PC-3 (cell line): ENCODE measurements around the gene HNRNPAB. TPM values are rescaled to one million over a fixed set of nuclear protein-coding genes. Genes with fewer than 3 reads are reported as not detected.

ENCODE experiments used
- ATAC-seq: fragments of 200-7000 bp; cut with Tn5 transposase; 2 replicates; pipeline ENCODE4 v1.9.1; 2020; ENCODE audit warnings: mild to moderate bottlenecking, moderate library complexity
- BruUV-seq: library from RNA; stranded (reverse); fragments of 400-500 nt; replicated peaks from 2 replicates; lab custom pipeline; 2021; lab: Mats Ljungman, UMichigan
- CTCF ChIA-PET: fragments of 300-600 bp; sonication (Branson Sonifier 250); formaldehyde crosslinking; loops from one replicate; lab custom pipeline; 2022; ENCODE audit warnings: antibody characterized with exemption; lab: Charles Lee
- POLR2A ChIA-PET: fragments of 300-600 bp; sonication (Branson Sonifier 250); formaldehyde crosslinking; loops from one replicate; lab custom pipeline; 2022; ENCODE audit warnings: antibody characterized with exemption; ENCODE audit not compliant: unreplicated experiment; lab: Charles Lee
- DNase-seq: peaks from one replicate; pipeline ENCODE4 v3.0.0-alpha.2; 2015
- H2AFZ ChIP-seq: fragments of 300-600 bp; sonication (generic); 2 replicates; pipeline ENCODE4 v1.6.0; 2016; ENCODE audit warnings: antibody characterized with exemption, low read length
- H3F3A ChIP-seq: fragments of 300-600 bp; sonication (generic); one replicate; pipeline ENCODE4 v1.6.0; 2017; ENCODE audit warnings: antibody characterized with exemption, low read length, control low read depth, mild to moderate bottlenecking; ENCODE audit not compliant: unreplicated experiment
- H3K27ac ChIP-seq: fragments of 300-600 bp; sonication (generic); 2 replicates; pipeline ENCODE4 v1.5.1; 2016; ENCODE audit warnings: mild to moderate bottlenecking, low read length
- H3K27me3 ChIP-seq: fragments of 300-600 bp; sonication (generic); 2 replicates; pipeline ENCODE4 v1.6.1; 2016; ENCODE audit warnings: low read length, mixed read lengths
- H3K36me3 ChIP-seq: fragments of 300-600 bp; sonication (generic); 2 replicates; pipeline ENCODE4 v1.6.1; 2016; ENCODE audit warnings: low read depth, mixed run types, low read length, mixed read lengths
- H3K4me1 ChIP-seq: fragments of 300-600 bp; sonication (generic); 2 replicates; pipeline ENCODE4 v1.5.1; 2016; ENCODE audit warnings: low read length; ENCODE audit not compliant: insufficient read depth
- H3K4me2 ChIP-seq: fragments of 300-600 bp; sonication (generic); 2 replicates; pipeline ENCODE4 v1.6.0; 2016; ENCODE audit warnings: low read length
- H3K4me3 ChIP-seq: fragments of 300-600 bp; sonication (generic); 2 replicates; pipeline ENCODE4 v1.5.1; 2016; ENCODE audit warnings: mild to moderate bottlenecking, low read length, mixed read lengths
- H3K79me2 ChIP-seq: fragments of 300-600 bp; sonication (generic); 2 replicates; pipeline ENCODE4 v1.6.1; 2017; ENCODE audit warnings: low read length, mixed read lengths
- H3K9ac ChIP-seq: fragments of 300-600 bp; sonication (generic); 2 replicates; pipeline ENCODE4 v1.6.0; 2016; ENCODE audit warnings: mild to moderate bottlenecking, low read length
- H3K9me2 ChIP-seq: fragments of 300-600 bp; sonication (generic); replicated peaks from 2 replicates; pipeline ENCODE4 v1.6.1; 2016; ENCODE audit warnings: mixed run types, low read length, mixed read lengths
- H3K9me3 ChIP-seq: fragments of 300-600 bp; sonication (generic); 2 replicates; pipeline ENCODE4 v1.6.1; 2016; ENCODE audit warnings: low read length, mixed read lengths
- H4K20me1 ChIP-seq: fragments of 300-600 bp; sonication (generic); 2 replicates; pipeline ENCODE4 v1.6.1; 2016; ENCODE audit warnings: low read length, mixed read lengths
- CTCF ChIP-seq: fragments of 300-600 bp; sonication (generic); conservative IDR thresholded peaks from 2 replicates; pipeline ENCODE4 v1.5.1; 2017; ENCODE audit warnings: antibody characterized with exemption, low read depth, mild to moderate bottlenecking, low read length
- EZH2 ChIP-seq: fragments of 300-600 bp; sonication (generic); IDR thresholded peaks from one replicate; pipeline ENCODE4 v1.6.1; 2017; ENCODE audit warnings: antibody characterized with exemption, mild to moderate bottlenecking, low read length; ENCODE audit not compliant: unreplicated experiment
- EZH2phosphoT487 ChIP-seq: fragments of 300-600 bp; sonication (generic); IDR thresholded peaks from 2 replicates; pipeline ENCODE4 v1.6.1; 2018; ENCODE audit warnings: mild to moderate bottlenecking, antibody characterized with exemption, low read length, borderline replicate concordance
- intact Hi-C: fragments of 100-400 bp; cut with micrococcal nuclease; formaldehyde crosslinking; loops from 2 replicates; pipeline ENCODE4 v1.9.0; 2023
- total RNA-seq: library from RNA; depleted of rRNA; stranded (reverse); fragments of >200 nt; gene quantifications from 2 replicates; pipeline ENCODE4 v1.2.3, GENCODE V29; 2014

Gene HNRNPAB
- total RNA-seq, 1 experiment from 2014 or later = 231 TPM

GRCh38 chr5:178203670-178204181, 607 bp upstream of the HNRNPAB start:
- Histone ChIP-seq H3K4me3 (peak overlapping the region; percentile 92), H3K4me1 (peaks cover 31% of the 10 kb centered on the region), H3K9me2 (no peaks in the 10 kb centered on the region), H3K27ac (no peak overlapping the region), H3K9me3 (no peaks in the 10 kb centered on the region), H3K9ac (peak overlapping the region; percentile 94), H4K20me1 (peaks cover 35% of the 10 kb centered on the region), H3F3A (no peaks in the 10 kb centered on the region), H3K79me2 (peaks cover 50% of the 10 kb centered on the region), H3K36me3 (peaks cover 34% of the 10 kb centered on the region), H3K27me3 (no peaks in the 10 kb centered on the region), H3K4me2 (peak overlapping the region; percentile 87), H2AFZ (peak overlapping the region; percentile 86)
- DNase-seq (no peak), ATAC-seq (peak; percentile 4; the same call in 1 of the 2 replicates)
- ChIA-PET POLR2A (interaction anchor here (0.5 to 0.6 kb wide), 3 partner anchors 20 to 1666 kb away, joined by 3 to 11 read pairs (median 6); no protein-coding TSS in a partner anchor), CTCF (no interaction called here)
- intact Hi-C loops = loop anchor here (5.0 kb wide), 1 partner anchor 51 kb away; the partner anchor contains the start of gene NHP2
- TSS peak; percentile 78 for BruUV-seq
- no peak for TF ChIP-seq CTCF
- no peak for TF ChIP-seq EZH2phosphoT487
- no peak for TF ChIP-seq EZH2

- H3F3A ChIP-seq = peaks cover under 1% of the 10 kb centered on the region
- peaks cover 49% of the 10 kb centered on the region for H4K20me1 ChIP-seq
- CTCF ChIA-PET = interaction anchor here (0.6 kb wide), 1 partner anchor 130 kb away, joined by 4 read pairs; no protein-coding TSS in a partner anchor
- H3K4me1 ChIP-seq = peaks cover 31% of the 10 kb centered on the region
- DNase-seq (peak; percentile 74), ATAC-seq (peak; percentile 56)
- no peaks in the 10 kb centered on the region for H3K9me2 ChIP-seq
- TF ChIP-seq EZH2phosphoT487 (no peak), EZH2 (no peak), CTCF (no peak)
- peaks cover 62% of the 10 kb centered on the region for H3K79me2 ChIP-seq
- no peaks in the 10 kb centered on the region for H3K9me3 ChIP-seq
- intact Hi-C loops = loop anchor here (5.0 kb wide), 1 partner anchor 53 kb away; the partner anchor contains the start of gene NHP2
- H3K27me3 ChIP-seq = no peaks in the 10 kb centered on the region
- peak overlapping the region; percentile 92 for H3K4me3 ChIP-seq
- H3K36me3 ChIP-seq = peaks cover 48% of the 10 kb centered on the region
- POLR2A ChIA-PET = interaction anchor here (0.8 kb wide), 1 partner anchor 52 kb away, joined by 3 read pairs; the partner anchor contains the start of gene NHP2
- peak overlapping the region; percentile 93 for H3K4me2 ChIP-seq
- peak overlapping the region; percentile 21; the same call in 1 of the 2 replicates for H3K27ac ChIP-seq
- BruUV-seq = no TSS peak
- H3K9ac ChIP-seq = peak overlapping the region; percentile 94
- no peak overlapping the region for H2AFZ ChIP-seq
Observed at GRCh38 chr5:178204935-178205748, 809 bp downstream of the HNRNPAB start.
